Liver (tissue), 3 donors: ENCODE data around the gene MLLT3.

ENCODE experiments used
- EGR1 ChIP-seq, 2 donors: IDR thresholded peaks; 2 replicates each; pipeline ENCODE4 v1.6.1; 2016 to 2018; ENCODE audit warnings: antibody characterized with exemption in 2 of 2, low read depth in 2 of 2
- FOXA2 ChIP-seq: IDR thresholded peaks from 2 replicates; pipeline ENCODE4 v1.6.1; 2016; ENCODE audit warnings: antibody characterized with exemption
- GABPA ChIP-seq, 2 donors: IDR thresholded peaks in 1 of 2; conservative IDR thresholded peaks in 1 of 2; 2 replicates each; pipeline ENCODE4 v1.6.1; 2016; ENCODE audit warnings: antibody characterized with exemption in 2 of 2, mild to moderate bottlenecking in 1 of 2, moderate library complexity in 1 of 2
- HNF4A ChIP-seq, 2 donors: conservative IDR thresholded peaks; 2 replicates each; pipeline ENCODE4 v1.6.1; 2016; ENCODE audit warnings: antibody characterized with exemption in 2 of 2, mild to moderate bottlenecking in 2 of 2
- HNF4G ChIP-seq: IDR thresholded peaks from 2 replicates; pipeline ENCODE4 v1.6.1; 2016; ENCODE audit warnings: antibody characterized with exemption
- JUND ChIP-seq, 2 donors: IDR thresholded peaks; 2 replicates each; pipeline ENCODE4 v1.6.1; 2016; ENCODE audit warnings: antibody characterized with exemption in 2 of 2
- RXRA ChIP-seq, 2 donors: IDR thresholded peaks; 2 replicates each; pipeline ENCODE4 v1.6.1; 2017 to 2018; ENCODE audit warnings: antibody characterized with exemption in 2 of 2, mild to moderate bottlenecking in 1 of 2
- TAF1 ChIP-seq: conservative IDR thresholded peaks from 2 replicates; pipeline ENCODE4 v1.6.1; 2016; ENCODE audit warnings: antibody characterized with exemption, mild to moderate bottlenecking
- YY1 ChIP-seq: IDR thresholded peaks from 2 replicates; pipeline ENCODE4 v1.6.1; 2016; ENCODE audit warnings: antibody characterized with exemption, mild to moderate bottlenecking
- TF ChIP-seq, protein P1 (sequence below): IDR thresholded peaks from 2 replicates; pipeline ENCODE4 v1.6.1; 2016; ENCODE audit warnings: antibody characterized with exemption
- TF ChIP-seq, protein P2 (sequence below): IDR thresholded peaks from 2 replicates; pipeline ENCODE4 v1.6.1; 2016; ENCODE audit warnings: antibody characterized with exemption, mild to moderate bottlenecking
- TF ChIP-seq, protein P3 (sequence below): fragments of 150-350 bp; IDR thresholded peaks from 2 replicates; pipeline ENCODE4 v1.5.1; 2017; ENCODE audit warnings: improper control_type of control experiment, low read depth, low read length; ENCODE audit not compliant: missing input control
- TF ChIP-seq, protein P4 (sequence below): IDR thresholded peaks from 2 replicates; pipeline ENCODE4 v1.6.1; 2016; ENCODE audit warnings: antibody characterized with exemption
- donor health status: healthy.
- donor health status: healthy.

DNA sequence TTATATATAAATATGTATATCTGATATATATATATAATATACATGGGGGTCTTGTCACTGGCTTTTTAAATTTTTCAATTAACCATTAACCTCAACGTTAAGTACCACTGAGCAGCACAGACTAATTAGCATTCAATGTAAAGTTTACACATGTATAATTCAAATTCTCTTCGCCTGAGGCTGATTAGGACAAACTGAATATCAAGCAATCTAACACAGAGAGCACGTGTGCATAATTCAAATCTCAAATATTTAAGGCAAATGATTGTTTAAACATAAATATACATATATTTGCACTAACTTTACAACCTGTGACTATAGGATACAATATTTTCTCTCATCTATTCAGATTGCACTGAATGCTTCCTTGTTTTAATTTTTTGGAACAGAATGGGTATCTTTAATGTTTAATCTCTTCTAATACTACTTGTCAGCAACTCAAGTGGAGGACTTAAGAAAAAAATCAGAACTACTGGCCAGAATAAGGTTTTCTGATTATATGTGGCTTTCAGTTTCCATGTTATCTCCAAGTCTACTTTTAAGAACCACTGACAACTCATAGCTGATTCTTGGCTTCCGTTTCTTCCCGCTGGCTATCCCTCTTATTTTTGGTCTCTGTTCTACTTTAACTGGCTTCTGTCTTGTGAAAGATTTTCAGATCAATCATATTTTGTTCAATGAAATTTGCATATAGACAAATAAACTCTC, 204.8 kb downstream of the MLLT3 start:
- TF ChIP-seq, protein P1, sequence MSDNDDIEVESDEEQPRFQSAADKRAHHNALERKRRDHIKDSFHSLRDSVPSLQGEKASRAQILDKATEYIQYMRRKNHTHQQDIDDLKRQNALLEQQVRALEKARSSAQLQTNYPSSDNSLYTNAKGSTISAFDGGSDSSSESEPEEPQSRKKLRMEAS, result no peak
- TF ChIP-seq, protein P2, sequence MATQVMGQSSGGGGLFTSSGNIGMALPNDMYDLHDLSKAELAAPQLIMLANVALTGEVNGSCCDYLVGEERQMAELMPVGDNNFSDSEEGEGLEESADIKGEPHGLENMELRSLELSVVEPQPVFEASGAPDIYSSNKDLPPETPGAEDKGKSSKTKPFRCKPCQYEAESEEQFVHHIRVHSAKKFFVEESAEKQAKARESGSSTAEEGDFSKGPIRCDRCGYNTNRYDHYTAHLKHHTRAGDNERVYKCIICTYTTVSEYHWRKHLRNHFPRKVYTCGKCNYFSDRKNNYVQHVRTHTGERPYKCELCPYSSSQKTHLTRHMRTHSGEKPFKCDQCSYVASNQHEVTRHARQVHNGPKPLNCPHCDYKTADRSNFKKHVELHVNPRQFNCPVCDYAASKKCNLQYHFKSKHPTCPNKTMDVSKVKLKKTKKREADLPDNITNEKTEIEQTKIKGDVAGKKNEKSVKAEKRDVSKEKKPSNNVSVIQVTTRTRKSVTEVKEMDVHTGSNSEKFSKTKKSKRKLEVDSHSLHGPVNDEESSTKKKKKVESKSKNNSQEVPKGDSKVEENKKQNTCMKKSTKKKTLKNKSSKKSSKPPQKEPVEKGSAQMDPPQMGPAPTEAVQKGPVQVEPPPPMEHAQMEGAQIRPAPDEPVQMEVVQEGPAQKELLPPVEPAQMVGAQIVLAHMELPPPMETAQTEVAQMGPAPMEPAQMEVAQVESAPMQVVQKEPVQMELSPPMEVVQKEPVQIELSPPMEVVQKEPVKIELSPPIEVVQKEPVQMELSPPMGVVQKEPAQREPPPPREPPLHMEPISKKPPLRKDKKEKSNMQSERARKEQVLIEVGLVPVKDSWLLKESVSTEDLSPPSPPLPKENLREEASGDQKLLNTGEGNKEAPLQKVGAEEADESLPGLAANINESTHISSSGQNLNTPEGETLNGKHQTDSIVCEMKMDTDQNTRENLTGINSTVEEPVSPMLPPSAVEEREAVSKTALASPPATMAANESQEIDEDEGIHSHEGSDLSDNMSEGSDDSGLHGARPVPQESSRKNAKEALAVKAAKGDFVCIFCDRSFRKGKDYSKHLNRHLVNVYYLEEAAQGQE, result no peak
- TF ChIP-seq, protein P3, sequence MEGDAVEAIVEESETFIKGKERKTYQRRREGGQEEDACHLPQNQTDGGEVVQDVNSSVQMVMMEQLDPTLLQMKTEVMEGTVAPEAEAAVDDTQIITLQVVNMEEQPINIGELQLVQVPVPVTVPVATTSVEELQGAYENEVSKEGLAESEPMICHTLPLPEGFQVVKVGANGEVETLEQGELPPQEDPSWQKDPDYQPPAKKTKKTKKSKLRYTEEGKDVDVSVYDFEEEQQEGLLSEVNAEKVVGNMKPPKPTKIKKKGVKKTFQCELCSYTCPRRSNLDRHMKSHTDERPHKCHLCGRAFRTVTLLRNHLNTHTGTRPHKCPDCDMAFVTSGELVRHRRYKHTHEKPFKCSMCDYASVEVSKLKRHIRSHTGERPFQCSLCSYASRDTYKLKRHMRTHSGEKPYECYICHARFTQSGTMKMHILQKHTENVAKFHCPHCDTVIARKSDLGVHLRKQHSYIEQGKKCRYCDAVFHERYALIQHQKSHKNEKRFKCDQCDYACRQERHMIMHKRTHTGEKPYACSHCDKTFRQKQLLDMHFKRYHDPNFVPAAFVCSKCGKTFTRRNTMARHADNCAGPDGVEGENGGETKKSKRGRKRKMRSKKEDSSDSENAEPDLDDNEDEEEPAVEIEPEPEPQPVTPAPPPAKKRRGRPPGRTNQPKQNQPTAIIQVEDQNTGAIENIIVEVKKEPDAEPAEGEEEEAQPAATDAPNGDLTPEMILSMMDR, result no peak
- TF ChIP-seq JUND (IDR thresholded peaks at IDR 0.05), result no peak
- no peak for TF ChIP-seq HNF4G
- no peak for TF ChIP-seq YY1
- TF ChIP-seq TAF1, result no peak
- TF ChIP-seq RXRA (IDR thresholded peaks at IDR 0.05), result no peak
- no peak for TF ChIP-seq FOXA2
- TF ChIP-seq HNF4A (conservative IDR thresholded peaks at IDR 0.05), result no peak
- TF ChIP-seq, protein P4, sequence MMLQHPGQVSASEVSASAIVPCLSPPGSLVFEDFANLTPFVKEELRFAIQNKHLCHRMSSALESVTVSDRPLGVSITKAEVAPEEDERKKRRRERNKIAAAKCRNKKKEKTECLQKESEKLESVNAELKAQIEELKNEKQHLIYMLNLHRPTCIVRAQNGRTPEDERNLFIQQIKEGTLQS, result no peak
- no peak for TF ChIP-seq GABPA (IDR thresholded peaks at IDR 0.05 in 1 of 2, conservative IDR thresholded peaks at IDR 0.05 in 1 of 2)
- no peak for TF ChIP-seq EGR1 (IDR thresholded peaks at IDR 0.05; ENCODE audit: low read depth in 2 of 2)
